ENCODE measurements around the gene ATXN7. TPM values are rescaled to one million over a fixed set of nuclear protein-coding genes. Genes with fewer than 3 reads are reported as not detected.

Gene ATXN7
- total and polyA plus RNA-seq, 10 of the 15 experiments (the other 5 are each of a cell fraction or from before 2014, with no cell fraction given): 0.83 to 24.6 (median 8.5) TPM

GRCh38 chr3:64023187-64023860 is 159.7 kb downstream of the ATXN7 start, which contains the start of gene PSMD6 (continued):
- TF ChIP-seq SKIL (IDR thresholded peaks at IDR 0.05; ENCODE audit: low read depth, poor library complexity, severe bottlenecking): no peak
- TF ChIP-seq SRF (IDR thresholded peaks at IDR 0.05; ENCODE audit: low read depth in 2 of 2, low read length in 2 of 2): peak in 1 of 2 experiments; percentile 56; a peak in 1 of 4 replicates
- TF ChIP-seq ZNF207 (IDR thresholded peaks at IDR 0.05; ENCODE audit: borderline replicate concordance): no peak; the same call in 1 of the 2 replicates
- no peak for TF ChIP-seq MLLT1 (IDR thresholded peaks at IDR 0.05)
- TF ChIP-seq NFYA (IDR thresholded peaks at IDR 0.05; ENCODE audit: borderline replicate concordance, low read depth, low read length): no peak
- TF ChIP-seq, protein P1, sequence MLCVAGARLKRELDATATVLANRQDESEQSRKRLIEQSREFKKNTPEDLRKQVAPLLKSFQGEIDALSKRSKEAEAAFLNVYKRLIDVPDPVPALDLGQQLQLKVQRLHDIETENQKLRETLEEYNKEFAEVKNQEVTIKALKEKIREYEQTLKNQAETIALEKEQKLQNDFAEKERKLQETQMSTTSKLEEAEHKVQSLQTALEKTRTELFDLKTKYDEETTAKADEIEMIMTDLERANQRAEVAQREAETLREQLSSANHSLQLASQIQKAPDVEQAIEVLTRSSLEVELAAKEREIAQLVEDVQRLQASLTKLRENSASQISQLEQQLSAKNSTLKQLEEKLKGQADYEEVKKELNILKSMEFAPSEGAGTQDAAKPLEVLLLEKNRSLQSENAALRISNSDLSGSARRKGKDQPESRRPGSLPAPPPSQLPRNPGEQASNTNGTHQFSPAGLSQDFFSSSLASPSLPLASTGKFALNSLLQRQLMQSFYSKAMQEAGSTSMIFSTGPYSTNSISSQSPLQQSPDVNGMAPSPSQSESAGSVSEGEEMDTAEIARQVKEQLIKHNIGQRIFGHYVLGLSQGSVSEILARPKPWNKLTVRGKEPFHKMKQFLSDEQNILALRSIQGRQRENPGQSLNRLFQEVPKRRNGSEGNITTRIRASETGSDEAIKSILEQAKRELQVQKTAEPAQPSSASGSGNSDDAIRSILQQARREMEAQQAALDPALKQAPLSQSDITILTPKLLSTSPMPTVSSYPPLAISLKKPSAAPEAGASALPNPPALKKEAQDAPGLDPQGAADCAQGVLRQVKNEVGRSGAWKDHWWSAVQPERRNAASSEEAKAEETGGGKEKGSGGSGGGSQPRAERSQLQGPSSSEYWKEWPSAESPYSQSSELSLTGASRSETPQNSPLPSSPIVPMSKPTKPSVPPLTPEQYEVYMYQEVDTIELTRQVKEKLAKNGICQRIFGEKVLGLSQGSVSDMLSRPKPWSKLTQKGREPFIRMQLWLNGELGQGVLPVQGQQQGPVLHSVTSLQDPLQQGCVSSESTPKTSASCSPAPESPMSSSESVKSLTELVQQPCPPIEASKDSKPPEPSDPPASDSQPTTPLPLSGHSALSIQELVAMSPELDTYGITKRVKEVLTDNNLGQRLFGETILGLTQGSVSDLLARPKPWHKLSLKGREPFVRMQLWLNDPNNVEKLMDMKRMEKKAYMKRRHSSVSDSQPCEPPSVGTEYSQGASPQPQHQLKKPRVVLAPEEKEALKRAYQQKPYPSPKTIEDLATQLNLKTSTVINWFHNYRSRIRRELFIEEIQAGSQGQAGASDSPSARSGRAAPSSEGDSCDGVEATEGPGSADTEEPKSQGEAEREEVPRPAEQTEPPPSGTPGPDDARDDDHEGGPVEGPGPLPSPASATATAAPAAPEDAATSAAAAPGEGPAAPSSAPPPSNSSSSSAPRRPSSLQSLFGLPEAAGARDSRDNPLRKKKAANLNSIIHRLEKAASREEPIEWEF (IDR thresholded peaks at IDR 0.05; ENCODE audit: insufficient replicate concordance, low read depth, low read length): no peak
- TF ChIP-seq, protein P2, sequence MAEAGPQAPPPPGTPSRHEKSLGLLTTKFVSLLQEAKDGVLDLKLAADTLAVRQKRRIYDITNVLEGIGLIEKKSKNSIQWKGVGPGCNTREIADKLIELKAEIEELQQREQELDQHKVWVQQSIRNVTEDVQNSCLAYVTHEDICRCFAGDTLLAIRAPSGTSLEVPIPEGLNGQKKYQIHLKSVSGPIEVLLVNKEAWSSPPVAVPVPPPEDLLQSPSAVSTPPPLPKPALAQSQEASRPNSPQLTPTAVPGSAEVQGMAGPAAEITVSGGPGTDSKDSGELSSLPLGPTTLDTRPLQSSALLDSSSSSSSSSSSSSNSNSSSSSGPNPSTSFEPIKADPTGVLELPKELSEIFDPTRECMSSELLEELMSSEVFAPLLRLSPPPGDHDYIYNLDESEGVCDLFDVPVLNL (IDR thresholded peaks at IDR 0.05; ENCODE audit: low read depth, low read length): no peak
- TF ChIP-seq CHD2 (IDR thresholded peaks at IDR 0.05; ENCODE audit: borderline replicate concordance, low read depth, low read length): peak; percentile 50; the same call in 1 of the 2 replicates
- TF ChIP-seq MTA2 (IDR thresholded peaks at IDR 0.05; ENCODE audit: low read depth): no peak
- 0 out of 2 replicates have a peak, but pooled peaks have one; percentile 33 for TF ChIP-seq ZNF687 (IDR thresholded peaks at IDR 0.05)
- peak; percentile 19; the same call in 1 of the 2 replicates for TF ChIP-seq ZNF24 (IDR thresholded peaks at IDR 0.05)
- TF ChIP-seq PML (IDR thresholded peaks at IDR 0.05; ENCODE audit: low read length): no peak; the same call in 1 of the 2 replicates
- TF ChIP-seq RUNX3 (IDR thresholded peaks at IDR 0.05; ENCODE audit: low read length): peak; percentile 80
- peak; percentile 73; the same call in 1 of the 2 replicates for TF ChIP-seq POLR2AphosphoS2 (IDR thresholded peaks at IDR 0.05; ENCODE audit: low read depth, low read length)

Measured in GM12878 (cell line).